Hepatocyte (in vitro differentiated cells): ENCODE data around the gene KDELR1. TPM values are rescaled to one million over a fixed set of nuclear protein-coding genes. Genes with fewer than 3 reads are reported as not detected.

ENCODE experiments used
- DNase-seq: peaks from one replicate; pipeline ENCODE4 v3.0.0-alpha.2; 2016; ENCODE audit warnings: low spot score
- H2AFZ ChIP-seq: fragments of 200-600 bp; sonication (generic); 2 replicates; pipeline ENCODE4 v1.6.0; 2016; ENCODE audit warnings: antibody characterized with exemption, mild to moderate bottlenecking
- H3K27ac ChIP-seq: fragments of 200-600 bp; sonication (generic); 2 replicates; pipeline ENCODE4 v1.5.1; 2016; ENCODE audit warnings: mild to moderate bottlenecking
- H3K27me3 ChIP-seq: fragments of 200-600 bp; sonication (generic); 2 replicates; pipeline ENCODE4 v1.6.1; 2016
- H3K36me3 ChIP-seq: fragments of 200-600 bp; sonication (generic); replicated peaks from 2 replicates; pipeline ENCODE4 v1.5.1; 2016; ENCODE audit warnings: low read depth; ENCODE audit not compliant: insufficient read depth
- H3K4me1 ChIP-seq: fragments of 200-600 bp; sonication (generic); 2 replicates; pipeline ENCODE4 v1.5.1; 2016; ENCODE audit warnings: mild to moderate bottlenecking, moderate library complexity; ENCODE audit not compliant: insufficient read depth
- H3K4me2 ChIP-seq: fragments of 200-600 bp; sonication (generic); 2 replicates; pipeline ENCODE4 v1.6.0; 2016
- H3K4me3 ChIP-seq: fragments of 200-600 bp; sonication (generic); 2 replicates; pipeline ENCODE4 v1.5.1; 2016; ENCODE audit warnings: mild to moderate bottlenecking
- H3K79me2 ChIP-seq: fragments of 200-600 bp; sonication (generic); 2 replicates; pipeline ENCODE4 v1.6.0; 2017; ENCODE audit warnings: mild to moderate bottlenecking
- H3K9me2 ChIP-seq: fragments of 200-600 bp; sonication (generic); replicated peaks from 2 replicates; pipeline ENCODE4 v1.6.0; 2017; ENCODE audit warnings: mild to moderate bottlenecking; ENCODE audit not compliant: insufficient read depth
- H3K9me3 ChIP-seq: fragments of 200-600 bp; sonication (generic); 2 replicates; pipeline ENCODE4 v1.5.1; 2016; ENCODE audit warnings: low read depth, mild to moderate bottlenecking
- H4K20me1 ChIP-seq: fragments of 200-600 bp; sonication (generic); 2 replicates; pipeline ENCODE4 v1.6.0; 2016; ENCODE audit warnings: mild to moderate bottlenecking; ENCODE audit not compliant: insufficient read depth, poor library complexity, severe bottlenecking
- EZH2 ChIP-seq: fragments of 200-600 bp; sonication (generic); IDR thresholded peaks from 2 replicates; pipeline ENCODE4 v1.6.1; 2016; ENCODE audit warnings: antibody characterized with exemption, mild to moderate bottlenecking, borderline replicate concordance
- EZH2phosphoT487 ChIP-seq: fragments of 200-600 bp; sonication (generic); IDR thresholded peaks from one replicate; pipeline ENCODE4 v1.6.1; 2018; ENCODE audit warnings: antibody characterized with exemption, mild to moderate bottlenecking, low read depth, moderate library complexity; ENCODE audit not compliant: unreplicated experiment, severe bottlenecking
- WGBS: methylation state at CpG from one replicate; pipeline ENCODE4 v1.1.6; 2016; ENCODE audit warnings: low lambda C conversion rate; ENCODE audit errors: missing lambda C conversion rate; 5-methylcytosine and 5-hydroxymethylcytosine counted together
- polyA plus RNA-seq: library from polyadenylated mRNA; unstranded; fragments of >200 nt; fragmentation: Nextera tagmentation; extraction: Ambion mirVana; gene quantifications from 2 replicates; pipeline ENCODE4 v1.2.1, GENCODE V29; 2016
- total RNA-seq: library from RNA; depleted of rRNA; stranded (reverse); fragments of >200 nt; gene quantifications from 2 replicates; pipeline ENCODE4 v1.2.3, GENCODE V29; 2014
- TF ChIP-seq, protein P1 (sequence below): fragments of 200-600 bp; sonication (generic); IDR thresholded peaks from 2 replicates; pipeline ENCODE4 v1.5.1; 2016; ENCODE audit warnings: antibody characterized with exemption, mild to moderate bottlenecking; ENCODE audit not compliant: poor library complexity

KDELR1 gene
- total and polyA plus RNA-seq, 2 experiments from 2014 or later: 179 to 288 TPM

DNA sequence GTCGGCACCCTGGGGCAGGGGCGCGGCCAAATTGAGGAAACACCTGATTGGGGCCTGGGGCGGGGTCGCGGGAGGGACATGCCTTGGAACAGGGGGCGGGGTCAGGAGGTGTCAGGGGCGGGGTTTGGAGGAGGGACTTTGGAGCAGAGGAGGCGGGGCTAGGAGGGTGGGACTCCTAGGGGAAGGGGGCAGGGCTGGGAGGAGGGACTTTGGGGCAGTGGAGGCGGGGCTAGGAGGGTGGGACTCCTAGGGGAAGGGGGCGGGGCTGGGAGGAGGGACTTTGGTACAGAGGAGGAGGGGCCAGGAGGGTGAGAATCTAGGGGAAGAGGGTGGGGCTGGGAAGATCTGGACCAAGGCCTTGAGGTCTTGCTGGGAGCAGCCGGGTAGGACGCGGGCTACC is 24.0 kb upstream of the KDELR1 start:
- Histone ChIP-seq H3K36me3 (no peaks in the 10 kb centered on the region), H2AFZ (peak overlapping the region; percentile 40), H3K4me2 (peak overlapping the region; percentile 77), H3K27me3 (no peaks in the 10 kb centered on the region), H4K20me1 (no peaks in the 10 kb centered on the region), H3K4me1 (no peaks in the 10 kb centered on the region), H3K4me3 (no peak overlapping the region), H3K9me2 (no peaks in the 10 kb centered on the region), H3K79me2 (no peaks in the 10 kb centered on the region), H3K27ac (no peak overlapping the region), H3K9me3 (no peaks in the 10 kb centered on the region)
- TF ChIP-seq EZH2phosphoT487: no peak
- TF ChIP-seq EZH2: no peak
- TF ChIP-seq, protein P1, sequence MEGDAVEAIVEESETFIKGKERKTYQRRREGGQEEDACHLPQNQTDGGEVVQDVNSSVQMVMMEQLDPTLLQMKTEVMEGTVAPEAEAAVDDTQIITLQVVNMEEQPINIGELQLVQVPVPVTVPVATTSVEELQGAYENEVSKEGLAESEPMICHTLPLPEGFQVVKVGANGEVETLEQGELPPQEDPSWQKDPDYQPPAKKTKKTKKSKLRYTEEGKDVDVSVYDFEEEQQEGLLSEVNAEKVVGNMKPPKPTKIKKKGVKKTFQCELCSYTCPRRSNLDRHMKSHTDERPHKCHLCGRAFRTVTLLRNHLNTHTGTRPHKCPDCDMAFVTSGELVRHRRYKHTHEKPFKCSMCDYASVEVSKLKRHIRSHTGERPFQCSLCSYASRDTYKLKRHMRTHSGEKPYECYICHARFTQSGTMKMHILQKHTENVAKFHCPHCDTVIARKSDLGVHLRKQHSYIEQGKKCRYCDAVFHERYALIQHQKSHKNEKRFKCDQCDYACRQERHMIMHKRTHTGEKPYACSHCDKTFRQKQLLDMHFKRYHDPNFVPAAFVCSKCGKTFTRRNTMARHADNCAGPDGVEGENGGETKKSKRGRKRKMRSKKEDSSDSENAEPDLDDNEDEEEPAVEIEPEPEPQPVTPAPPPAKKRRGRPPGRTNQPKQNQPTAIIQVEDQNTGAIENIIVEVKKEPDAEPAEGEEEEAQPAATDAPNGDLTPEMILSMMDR: no peak
- peak; percentile 84 for DNase-seq
- WGBS: 52% methylated on average over 3 of the region's 14 CpGs

DNA sequence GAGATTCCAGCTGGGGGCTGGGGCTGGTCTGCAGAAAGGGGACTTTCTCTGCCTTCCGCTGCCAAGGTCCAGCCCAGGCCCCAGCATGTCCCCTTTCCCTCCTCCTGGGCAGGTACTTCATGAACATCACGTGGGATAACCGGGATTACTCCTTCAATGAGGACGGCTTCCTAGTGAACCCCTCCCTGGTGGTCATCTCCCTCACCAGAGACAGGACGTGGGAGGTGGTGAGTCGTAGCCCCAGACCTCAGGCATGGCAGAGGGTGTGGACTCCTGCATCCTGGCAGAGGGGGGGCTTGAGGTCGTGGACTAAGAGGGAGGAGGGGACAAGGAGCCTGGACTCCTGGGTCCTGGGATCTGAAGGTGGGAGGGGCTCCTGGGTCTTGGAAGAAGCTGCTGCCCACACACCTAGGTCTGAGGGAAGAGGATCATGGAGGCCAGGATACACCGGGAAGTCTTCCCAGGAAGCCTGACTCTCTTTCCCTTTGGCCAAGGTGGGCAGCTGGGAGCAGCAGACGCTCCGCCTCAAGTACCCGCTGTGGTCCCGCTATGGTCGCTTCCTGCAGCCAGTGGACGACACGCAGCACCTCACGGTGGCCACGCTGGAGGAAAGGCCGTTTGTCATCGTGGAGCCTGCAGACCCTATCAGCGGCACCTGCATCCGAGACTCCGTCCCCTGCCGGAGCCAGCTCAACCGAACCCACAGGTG is 22.7 kb upstream of the KDELR1 start:
- Histone ChIP-seq H2AFZ (peak overlapping the region; percentile 77), H3K36me3 (no peaks in the 10 kb centered on the region), H3K27me3 (no peaks in the 10 kb centered on the region), H3K79me2 (no peaks in the 10 kb centered on the region), H3K27ac (no peak overlapping the region), H3K9me2 (no peaks in the 10 kb centered on the region), H3K9me3 (no peaks in the 10 kb centered on the region), H4K20me1 (no peaks in the 10 kb centered on the region), H3K4me3 (no peak overlapping the region), H3K4me2 (peak overlapping the region; percentile 77), H3K4me1 (no peaks in the 10 kb centered on the region)
- peak; percentile 15 for DNase-seq
- WGBS: 39% methylated on average over 24 of the region's 24 CpGs
- TF ChIP-seq EZH2phosphoT487 (no peak), EZH2 (no peak)
- TF ChIP-seq, protein P1: no peak

DNA sequence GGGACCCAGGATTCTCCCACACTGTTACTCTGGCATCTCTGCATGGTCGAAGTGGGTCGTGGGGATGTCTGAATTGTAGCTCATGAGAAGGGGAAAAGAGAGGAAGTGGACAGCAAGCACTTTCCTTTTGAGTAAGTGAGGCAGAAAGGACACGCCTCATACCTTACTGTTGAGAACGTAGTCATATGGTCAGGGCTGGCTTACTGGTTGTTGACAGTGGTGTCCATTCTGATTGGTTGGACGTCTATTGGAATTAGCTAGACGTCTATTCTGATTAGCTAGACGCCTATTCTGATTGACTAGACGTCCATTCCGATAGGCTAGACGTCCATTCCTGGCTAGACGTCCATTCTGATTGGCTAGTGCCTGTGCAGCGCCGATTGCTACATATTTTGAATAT is 14.5 kb upstream of the KDELR1 start:
- Histone ChIP-seq H3K4me1 (no peaks in the 10 kb centered on the region), H2AFZ (no peak overlapping the region), H3K36me3 (no peaks in the 10 kb centered on the region), H3K27ac (no peak overlapping the region), H3K9me3 (no peaks in the 10 kb centered on the region), H3K9me2 (no peaks in the 10 kb centered on the region), H3K27me3 (no peaks in the 10 kb centered on the region), H3K4me2 (no peak overlapping the region), H3K79me2 (no peaks in the 10 kb centered on the region), H4K20me1 (no peaks in the 10 kb centered on the region), H3K4me3 (no peak overlapping the region)
- 87% methylated on average over 13 of the region's 13 CpGs for WGBS
- DNase-seq: no peak
- no peak for TF ChIP-seq EZH2
- no peak for TF ChIP-seq EZH2phosphoT487
- TF ChIP-seq, protein P1: no peak
